ENCODE results near the gene DNAJC22. TPM values are rescaled to one million over a fixed set of nuclear protein-coding genes. Genes with fewer than 3 reads are reported as not detected.

The DNAJC22 gene
- total and polyA plus RNA-seq, 2 of the 13 experiments (the other 11 are each of a cell fraction or from before 2014, with no cell fraction given): 25.2 to 31.7 TPM

DNA sequence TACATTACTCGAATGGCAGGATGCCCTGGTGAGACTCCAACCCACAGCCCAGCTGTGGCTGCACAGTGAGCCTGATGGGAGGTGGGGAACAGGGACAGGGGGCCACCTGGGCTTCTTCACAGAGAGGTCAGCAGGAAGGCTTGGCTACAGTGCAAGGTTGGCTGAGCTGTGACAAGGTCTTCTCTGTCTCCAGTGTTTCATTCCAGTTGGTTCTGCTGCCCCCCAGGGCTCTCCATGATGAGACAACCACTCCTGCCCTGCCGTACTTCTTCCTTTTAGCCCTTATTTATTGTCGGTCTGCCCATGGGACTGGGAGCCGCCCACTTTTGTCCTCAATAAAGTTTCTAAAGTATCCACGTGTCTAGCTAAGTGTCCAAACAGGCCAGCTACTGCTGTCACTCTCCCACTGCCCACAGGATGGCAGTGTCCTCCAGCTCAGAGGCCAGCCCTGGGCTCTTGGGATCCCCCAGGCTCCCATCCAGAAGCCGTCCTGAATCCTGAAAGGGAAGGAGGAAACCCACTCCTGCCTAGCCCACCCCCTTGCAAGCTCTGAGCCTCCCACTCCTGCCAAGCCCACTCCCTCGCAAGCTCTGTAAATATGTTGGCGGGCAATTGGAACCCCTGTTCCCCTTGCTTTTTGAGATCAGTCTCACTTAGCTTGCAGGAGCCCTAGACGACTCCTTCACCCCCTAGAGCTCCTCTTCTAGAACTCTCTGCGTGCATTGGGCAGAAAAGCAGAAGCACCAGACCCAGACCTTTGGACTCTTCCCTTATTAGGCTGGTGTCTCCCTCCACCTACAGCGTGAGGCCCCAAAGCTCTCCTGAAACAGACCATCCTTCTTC, 15.1 kb upstream of the DNAJC22 start (continued):
- TF ChIP-seq MLXIP (CRISPR knock-in tag; IDR thresholded peaks at IDR 0.05; ENCODE audit: borderline replicate concordance): no peak
- peak; percentile 37; the same call in 1 of the 2 replicates for TF ChIP-seq FOXO1 (CRISPR knock-in tag; IDR thresholded peaks at IDR 0.05)
- TF ChIP-seq MATR3 (CRISPR knock-in tag; IDR thresholded peaks at IDR 0.05): no peak
- TF ChIP-seq ZNF20 (CRISPR knock-in tag; IDR thresholded peaks at IDR 0.05): no peak
- TF ChIP-seq SMC3 (IDR thresholded peaks at IDR 0.05; ENCODE audit: low read length): peak; percentile 59
- no peak for TF ChIP-seq PAX8 (CRISPR knock-in tag; IDR thresholded peaks at IDR 0.05; ENCODE audit: borderline replicate concordance)
- TF ChIP-seq MTF2 (CRISPR knock-in tag; IDR thresholded peaks at IDR 0.05; ENCODE audit: borderline replicate concordance): no peak
- TF ChIP-seq ZNF550 (CRISPR knock-in tag; IDR thresholded peaks at IDR 0.05; ENCODE audit: borderline replicate concordance): no peak
- TF ChIP-seq KDM2A (CRISPR knock-in tag; IDR thresholded peaks at IDR 0.05; ENCODE audit: borderline replicate concordance, low read depth): no peak
- no peak for TF ChIP-seq LCORL (IDR thresholded peaks at IDR 0.05)
- TF ChIP-seq LCORL (CRISPR knock-in tag; IDR thresholded peaks at IDR 0.05): 0 out of 2 replicates have a peak, but pooled peaks have one; percentile 35
- TF ChIP-seq PHF5A (CRISPR knock-in tag; IDR thresholded peaks at IDR 0.05; ENCODE audit: low read depth, unreplicated experiment): no peak
- TF ChIP-seq RAD21 (CRISPR knock-in tag; IDR thresholded peaks at IDR 0.05): peak; percentile 84
- TF ChIP-seq NFYC (CRISPR knock-in tag; IDR thresholded peaks at IDR 0.05): no peak
- TF ChIP-seq CREBL2 (CRISPR knock-in tag; IDR thresholded peaks at IDR 0.05; ENCODE audit: borderline replicate concordance): no peak
- TF ChIP-seq ZFP37 (CRISPR knock-in tag; IDR thresholded peaks at IDR 0.05; ENCODE audit: borderline replicate concordance): no peak
